ENCODE data around the gene NCAPH2.

- TF ChIP-seq CTCF (IDR thresholded peaks at IDR 0.05) (no peak), POLR2A (IDR thresholded peaks at IDR 0.05) (no peak)
Measured at GRCh38 chr22:50532824-50533796, 25.1 kb downstream of the NCAPH2 start.

Data from gastroesophageal sphincter (tissue), 3 donors.